Stimulated activated CD8-positive, alpha-beta memory T cell treated with anti-CD3 and anti-CD28 coated beads, Interleukin-4, amount 100 ng/mL, for 48 hours (primary cell): Measurements from ENCODE around the gene EFHD1.
A peak's percentile ranks its signal among the peaks of the same experiment; 100 is the strongest.
"Not testable (repeated sequence)": the region's sequence is repeated elsewhere in the genome, so short reads cannot be mapped to it uniquely, and the experiment has no call there.

Experiments used
- DNase-seq: peaks from one replicate; pipeline ENCODE4 v3.0.0-alpha.2; 2020

EFHD1 gene

GRCh38 chr2:232622563-232622962 is 10.8 kb upstream of the EFHD1 start:
- DNase-seq, result no peak

- no peak for DNase-seq
These were observed 9.3 kb upstream of the EFHD1 start for GRCh38 chr2:232623768-232624765.

- no peak for DNase-seq
These were observed 6.8 kb upstream of the EFHD1 start for GRCh38 chr2:232626584-232626983.

- DNase-seq, result no peak
These were observed 4.8 kb upstream of the EFHD1 start for GRCh38 chr2:232628466-232629128.

- no peak for DNase-seq
These were observed 4.3 kb upstream of the EFHD1 start for GRCh38 chr2:232629129-232629475.

- no peak for DNase-seq
These were observed 1.0 kb upstream of the EFHD1 start for GRCh38 chr2:232632229-232632903.

GRCh38 chr2:232632904-232633412 is 446 bp upstream of the EFHD1 start:
- DNase-seq, result no peak

- peak; percentile 28 for DNase-seq
These were observed 1.1 kb downstream of the EFHD1 start for GRCh38 chr2:232634206-232635150.

- not testable (repeated sequence) for DNase-seq
These were observed 2.0 kb downstream of the EFHD1 start for GRCh38 chr2:232635376-232635775.

- no peak for DNase-seq
These were observed 2.4 kb downstream of the EFHD1 start for GRCh38 chr2:232635820-232636219.

- no peak for DNase-seq
These were observed 3.5 kb downstream of the EFHD1 start for GRCh38 chr2:232636788-232637420.

- no peak for DNase-seq
These were observed 4.6 kb downstream of the EFHD1 start for GRCh38 chr2:232637866-232638583.

GRCh38 chr2:232641153-232641848 is 7.9 kb downstream of the EFHD1 start:
- DNase-seq, result no peak

- no peak for DNase-seq
These were observed 9.7 kb downstream of the EFHD1 start for GRCh38 chr2:232643147-232643425.

GRCh38 chr2:232643813-232644347 is 10.5 kb downstream of the EFHD1 start:
- no peak for DNase-seq

- no peak for DNase-seq
These were observed 11.7 kb downstream of the EFHD1 start for GRCh38 chr2:232645061-232645460.

- no peak for DNase-seq
These were observed 13.3 kb downstream of the EFHD1 start for GRCh38 chr2:232646726-232647125.

- no peak for DNase-seq
These were observed 13.9 kb downstream of the EFHD1 start for GRCh38 chr2:232647261-232647660.

- no peak for DNase-seq
These were observed 15.6 kb downstream of the EFHD1 start for GRCh38 chr2:232649033-232649432.

- DNase-seq, result no peak
These were observed 19.1 kb downstream of the EFHD1 start for GRCh38 chr2:232652505-232652851.
